ENCODE results near the gene NEO1.

NEO1 gene

DNA sequence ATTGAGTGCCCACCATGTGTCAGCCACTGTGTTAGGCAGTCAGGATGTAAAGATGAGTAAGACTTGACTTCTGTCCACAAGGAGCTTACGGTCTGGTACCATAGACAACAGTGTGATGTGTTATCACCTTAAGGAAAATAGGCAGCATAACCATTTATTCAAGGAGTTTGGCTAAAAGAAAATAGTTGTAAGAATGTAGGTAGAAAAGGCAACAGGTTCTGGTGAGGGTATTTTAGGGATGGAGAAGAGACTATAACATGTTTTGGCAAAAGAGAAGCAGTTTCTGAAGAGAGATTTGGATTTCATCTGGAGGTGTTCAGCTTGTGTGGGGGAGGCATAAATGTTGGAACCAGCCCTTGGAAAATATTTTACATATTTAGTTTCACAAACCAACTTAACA is 194.6 kb downstream of the NEO1 start:
- H3K4me3 ChIP-seq (ENCODE audit: low read depth, low read length) = no peak overlapping the region

DNA sequence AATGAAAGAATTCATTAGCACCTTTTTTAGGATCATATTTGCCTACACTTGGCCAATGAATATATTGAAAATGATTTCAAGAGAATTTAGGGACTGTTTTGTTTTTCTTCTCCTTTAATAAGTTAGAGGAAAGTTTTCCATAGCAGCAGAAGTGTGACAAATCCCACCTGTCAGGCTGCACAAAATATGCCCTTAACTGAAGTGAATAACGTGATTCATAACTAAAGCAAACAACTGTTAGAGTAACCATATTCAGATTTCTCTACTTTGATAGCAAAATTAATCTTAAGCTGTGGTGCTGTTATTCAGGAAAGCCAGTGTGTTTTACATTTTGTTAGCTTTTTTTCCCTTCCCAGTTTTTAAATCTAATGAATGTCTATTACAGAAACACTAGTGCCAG is 195.1 kb downstream of the NEO1 start:
- H3K4me3 ChIP-seq (ENCODE audit: low read depth, low read length) = no peak overlapping the region

DNA sequence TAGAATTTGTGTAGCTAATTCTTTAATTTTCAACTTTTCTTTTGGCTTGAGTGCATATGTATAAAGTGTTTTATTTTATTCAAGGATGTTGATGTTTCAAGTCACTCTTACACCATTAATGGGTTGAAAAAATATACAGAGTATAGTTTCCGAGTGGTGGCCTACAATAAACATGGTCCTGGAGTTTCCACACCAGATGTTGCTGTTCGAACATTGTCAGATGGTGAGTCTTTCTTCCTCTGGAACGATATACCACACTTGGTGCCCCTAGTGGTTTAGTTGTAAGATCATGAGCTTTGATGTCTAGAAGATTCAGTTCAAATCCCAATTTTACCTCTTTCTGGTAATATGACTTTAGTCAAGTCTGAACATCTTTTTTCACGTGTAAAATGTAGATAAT is 197.2 kb downstream of the NEO1 start:
- H3K4me3 ChIP-seq (ENCODE audit: low read depth, low read length) = no peak overlapping the region

DNA sequence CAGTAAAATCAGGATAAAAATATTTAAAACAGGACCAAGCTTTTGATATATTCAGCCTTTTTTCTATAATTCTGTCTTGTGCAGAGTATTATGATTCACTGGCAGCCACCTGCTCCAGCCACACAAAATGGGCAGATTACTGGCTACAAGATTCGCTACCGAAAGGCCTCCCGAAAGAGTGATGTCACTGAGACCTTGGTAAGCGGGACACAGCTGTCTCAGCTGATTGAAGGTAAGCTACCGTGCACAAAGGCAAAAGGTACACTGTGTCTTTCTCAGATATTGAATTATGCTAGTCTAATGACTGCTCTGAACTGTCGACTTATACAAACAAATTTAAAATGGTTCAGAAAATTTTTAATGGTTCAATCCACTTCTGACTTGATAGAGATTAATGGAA is 202.3 kb downstream of the NEO1 start:
- H3K4me3 ChIP-seq (ENCODE audit: low read depth, low read length) = no peak overlapping the region

DNA sequence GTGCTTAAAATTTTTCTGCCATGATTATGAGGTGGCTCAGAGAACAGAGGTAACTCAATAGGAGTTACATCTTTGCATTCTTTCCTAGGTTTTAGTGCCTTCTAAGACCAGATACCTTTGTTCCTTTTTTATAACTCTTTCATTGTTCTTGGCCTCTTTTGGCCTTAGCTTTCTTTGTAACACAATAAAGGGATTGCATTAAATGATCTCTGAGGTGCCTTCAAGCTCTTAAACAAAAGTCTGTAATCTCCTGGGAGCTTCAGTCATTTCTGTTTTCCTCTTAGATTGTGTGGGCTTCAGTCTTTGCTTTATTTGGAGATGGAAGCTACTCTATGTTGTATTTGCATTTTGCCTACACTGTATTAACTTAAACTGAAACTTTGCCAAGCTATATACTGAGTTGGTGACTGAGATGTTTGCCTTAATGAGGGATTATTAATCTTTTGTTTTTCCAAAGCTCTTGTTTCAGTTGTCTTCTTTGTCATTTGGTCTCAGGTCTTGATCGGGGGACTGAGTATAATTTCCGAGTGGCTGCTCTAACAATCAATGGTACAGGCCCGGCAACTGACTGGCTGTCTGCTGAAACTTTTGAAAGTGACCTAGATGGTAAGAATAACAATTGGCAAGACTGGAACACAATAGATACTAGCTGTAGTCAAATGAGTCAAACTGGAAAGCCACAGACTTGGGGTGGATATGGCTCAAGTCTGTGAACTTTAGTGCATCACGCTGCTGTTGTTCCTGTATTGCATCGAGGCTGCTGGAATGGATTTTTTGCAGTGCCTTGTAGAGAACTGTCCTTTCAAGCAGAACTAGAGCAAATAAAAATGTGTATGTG is 206.2 kb downstream of the NEO1 start:
- H3K4me3 ChIP-seq (ENCODE audit: low read depth, low read length) = no peak overlapping the region

DNA sequence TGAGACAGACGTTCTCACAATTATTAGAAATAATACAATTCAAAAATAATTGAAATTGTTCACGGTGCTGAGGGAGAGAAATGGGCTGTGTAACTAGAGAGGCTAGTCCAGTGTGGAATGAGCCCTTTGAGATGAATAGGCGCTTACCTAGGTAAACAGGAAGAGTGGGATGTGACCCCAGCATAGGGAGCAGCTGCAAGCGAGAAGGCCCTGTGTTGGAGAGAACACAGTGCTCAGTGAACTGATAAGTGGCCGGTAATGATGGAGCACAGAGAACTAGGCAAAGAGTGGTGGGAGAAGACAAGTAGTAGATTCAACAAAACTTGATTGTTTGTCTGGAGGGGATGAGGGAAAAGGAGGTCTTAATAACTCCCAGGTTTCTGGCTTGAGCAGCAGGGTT is 212.6 kb downstream of the NEO1 start:
- H3K4me3 ChIP-seq (ENCODE audit: low read depth, low read length) = no peak overlapping the region

DNA sequence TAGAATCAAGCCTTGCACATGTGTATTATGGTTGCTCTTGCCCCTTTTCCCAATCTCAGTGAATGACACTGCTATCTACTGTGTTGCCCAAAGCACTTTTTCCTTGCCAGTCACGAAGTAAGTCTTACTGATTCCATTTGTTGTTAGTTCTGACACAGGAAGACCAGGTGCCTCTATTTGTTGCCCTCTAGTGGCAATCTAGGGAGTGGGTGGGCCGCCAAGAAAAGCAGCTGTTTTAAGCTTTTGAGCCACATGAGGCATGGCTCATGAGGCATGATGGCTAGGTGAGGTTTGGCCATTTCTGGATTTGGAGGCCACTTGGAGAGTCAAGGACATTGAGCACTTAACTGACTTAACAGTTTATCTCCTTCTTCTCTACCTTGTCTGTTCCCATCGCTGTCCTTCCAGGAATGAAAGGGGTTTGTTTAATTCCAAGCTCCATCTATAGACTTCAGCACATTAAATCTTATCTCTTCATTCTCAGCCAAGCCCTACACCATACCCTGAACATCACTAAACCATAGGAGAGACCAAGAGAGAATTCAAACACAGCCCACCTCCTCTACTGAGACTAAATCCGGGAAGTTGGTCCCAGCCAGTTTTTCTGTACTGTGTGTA is 213.4 kb downstream of the NEO1 start:
- no peak overlapping the region for H3K4me3 ChIP-seq (ENCODE audit: low read depth, low read length)

DNA sequence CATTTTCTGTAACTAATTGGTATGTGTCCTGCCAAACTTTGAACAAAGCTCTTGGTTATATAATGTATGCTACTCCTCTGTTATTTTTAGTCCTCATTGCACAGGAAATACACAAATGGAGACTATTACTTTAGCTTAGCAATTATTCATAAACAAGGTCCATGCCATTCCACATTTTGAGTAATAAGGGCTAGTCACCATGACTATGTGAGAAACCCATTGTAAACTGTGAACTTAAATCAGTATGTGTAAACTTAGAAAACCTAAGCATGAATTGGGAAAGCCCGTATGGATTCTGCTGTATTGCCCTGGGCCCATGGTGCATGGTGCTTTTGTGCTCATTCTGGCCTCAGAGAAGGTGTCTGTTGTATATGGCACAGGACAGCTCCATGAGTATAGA is 216.2 kb downstream of the NEO1 start:
- no peak overlapping the region for H3K4me3 ChIP-seq (ENCODE audit: low read depth, low read length)

DNA sequence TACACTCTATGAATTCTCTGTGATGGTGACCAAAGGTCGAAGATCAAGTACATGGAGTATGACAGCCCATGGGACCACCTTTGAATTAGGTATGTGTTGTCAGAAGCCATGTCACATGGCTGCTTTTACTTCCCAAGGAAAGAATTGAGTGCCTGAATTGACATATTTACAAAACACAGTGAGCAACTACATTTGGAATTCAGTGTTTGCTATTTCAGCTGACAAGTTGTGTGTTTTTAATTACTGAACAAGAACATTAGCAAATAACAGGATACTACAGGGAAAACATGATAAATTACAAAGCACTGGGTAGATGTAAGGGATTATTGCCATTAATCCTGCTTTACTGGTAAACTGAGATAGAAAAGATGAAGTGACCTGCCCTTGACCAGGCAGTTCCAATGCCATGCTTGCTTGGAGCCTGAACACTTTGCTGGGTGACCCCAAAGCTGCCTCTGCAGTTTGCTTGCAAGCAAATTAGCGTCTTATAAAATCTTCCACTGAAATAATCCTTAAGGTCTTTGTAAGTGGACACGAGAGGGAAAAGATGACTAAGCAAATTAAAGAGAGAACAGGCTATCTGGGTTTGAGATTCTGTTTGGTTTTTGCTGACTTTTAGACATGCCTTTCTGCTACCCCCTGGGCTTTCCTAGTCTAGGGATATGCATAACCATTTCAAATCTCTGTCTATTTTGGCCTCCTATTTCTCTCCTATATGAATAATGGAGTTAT is 218.3 kb downstream of the NEO1 start:
- no peak overlapping the region for H3K4me3 ChIP-seq (ENCODE audit: low read depth, low read length)

DNA sequence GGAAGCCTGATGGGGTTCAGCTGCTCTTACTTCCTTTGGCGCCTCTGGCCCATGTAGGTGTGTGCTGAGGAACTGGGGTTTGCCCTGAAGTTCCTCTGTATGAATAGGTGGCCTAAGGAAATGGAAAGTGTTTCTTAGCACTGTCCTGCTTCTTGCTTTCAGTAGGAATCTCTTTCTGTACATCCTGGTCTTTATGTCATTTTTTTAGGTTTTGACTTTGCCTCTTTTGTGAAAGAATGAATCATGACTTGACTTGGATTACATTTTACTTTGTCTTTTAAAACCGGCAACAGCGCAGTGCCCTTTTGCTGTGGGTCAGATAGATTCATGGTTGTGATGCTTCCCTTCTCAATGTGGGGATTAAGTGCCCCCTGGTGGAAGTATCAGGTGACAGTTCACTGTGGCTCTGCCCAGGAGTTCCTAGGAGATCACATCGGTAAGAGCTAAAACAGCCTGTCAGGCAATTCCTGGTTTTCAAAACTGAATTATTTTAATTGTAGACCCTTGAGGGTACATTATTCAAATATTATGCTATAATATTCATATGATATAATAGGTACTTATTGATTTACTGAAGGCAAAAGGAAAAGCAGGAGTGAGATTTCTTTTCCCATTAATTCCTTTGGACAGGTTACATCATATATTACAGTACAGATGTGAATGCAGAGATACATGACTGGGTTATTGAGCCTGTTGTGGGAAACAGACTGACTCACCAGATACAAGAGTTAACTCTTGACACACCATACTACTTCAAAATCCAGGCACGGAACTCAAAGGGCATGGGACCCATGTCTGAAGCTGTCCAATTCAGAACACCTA is 221.1 kb downstream of the NEO1 start:
- H3K4me3 ChIP-seq (ENCODE audit: low read depth, low read length) = no peak overlapping the region

DNA sequence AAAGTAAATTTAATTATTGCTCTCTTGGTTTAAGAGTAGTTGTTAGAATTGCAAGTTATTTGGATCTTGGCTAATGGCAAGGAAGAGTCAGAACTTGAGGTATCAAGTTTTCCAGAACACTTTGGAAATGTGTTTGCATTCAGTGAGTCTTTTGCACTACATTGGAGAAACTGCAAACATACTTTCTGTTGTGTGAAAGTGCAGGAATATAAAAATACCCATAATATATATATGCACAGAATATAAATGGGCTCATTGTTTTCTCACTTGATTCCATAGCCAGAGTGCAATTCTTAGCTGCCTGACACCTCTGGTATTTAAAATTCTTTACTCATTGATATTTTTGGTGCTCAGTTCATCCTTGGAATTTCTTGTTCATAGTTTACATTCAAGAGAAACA is 223.6 kb downstream of the NEO1 start:
- H3K4me3 ChIP-seq (ENCODE audit: low read depth, low read length) = no peak overlapping the region

DNA sequence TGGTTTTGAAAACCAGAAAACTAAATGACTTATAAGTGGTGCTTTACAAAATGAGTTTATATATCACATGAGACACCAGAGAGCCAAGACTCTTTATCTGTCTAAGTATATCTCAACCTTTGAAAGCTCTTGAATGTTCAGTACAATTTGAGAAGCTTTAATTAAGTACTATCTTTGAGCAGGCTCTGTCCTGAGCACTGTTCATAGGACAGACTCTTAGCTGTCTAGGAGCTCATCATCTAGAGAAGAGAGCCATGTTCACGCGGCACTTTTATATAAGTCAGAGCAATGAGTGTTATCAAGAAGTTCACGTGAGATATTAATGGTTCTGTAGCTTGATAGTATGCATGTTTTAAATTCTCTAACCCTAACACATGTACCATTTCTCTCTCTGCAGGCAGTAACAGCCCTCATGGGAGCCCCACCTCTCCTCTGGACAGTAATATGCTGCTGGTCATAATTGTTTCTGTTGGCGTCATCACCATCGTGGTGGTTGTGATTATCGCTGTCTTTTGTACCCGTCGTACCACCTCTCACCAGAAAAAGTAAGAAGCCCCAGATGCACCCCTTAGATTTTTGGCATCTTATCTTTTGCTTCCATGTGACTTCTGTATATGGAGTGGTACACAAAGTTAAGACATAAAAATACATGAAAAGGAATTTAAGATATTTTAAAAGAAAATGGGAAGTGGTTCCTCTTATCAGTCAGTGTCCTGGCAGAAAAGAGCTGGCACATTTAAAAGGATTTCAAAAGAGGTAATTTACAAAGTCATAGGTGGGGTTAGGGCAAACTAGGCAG is 230.5 kb downstream of the NEO1 start:
- no peak overlapping the region for H3K4me3 ChIP-seq (ENCODE audit: low read depth, low read length)

DNA sequence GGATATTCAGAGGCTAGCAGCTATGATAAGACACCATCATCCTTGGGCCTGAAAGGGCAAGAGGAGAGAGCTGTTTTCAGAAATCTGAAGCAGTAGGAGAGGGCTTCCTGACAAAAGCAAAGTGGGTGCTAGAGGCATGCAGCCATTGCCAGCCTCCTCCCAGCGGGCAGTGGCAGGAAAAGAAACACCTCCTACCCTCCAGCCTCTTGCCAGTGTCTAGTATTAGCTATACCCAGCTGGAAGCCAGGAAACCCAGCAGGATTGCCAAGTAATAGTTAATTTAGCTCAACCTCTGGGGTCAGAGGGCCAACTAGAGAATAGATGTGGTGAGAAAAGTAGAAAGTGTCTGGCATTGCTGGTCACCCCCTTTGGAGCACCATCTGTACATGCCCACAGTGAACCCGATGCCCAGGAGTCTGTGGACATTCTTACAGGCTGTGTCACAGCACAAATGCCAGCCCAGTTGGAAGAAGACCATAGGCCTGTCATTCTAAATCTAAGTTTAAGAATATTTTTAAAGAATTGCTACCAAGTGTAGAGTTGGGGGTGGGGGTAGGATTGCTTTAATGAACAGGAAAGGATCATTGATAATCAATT is 231.2 kb downstream of the NEO1 start:
- H3K4me3 ChIP-seq (ENCODE audit: low read depth, low read length) = no peak overlapping the region

DNA sequence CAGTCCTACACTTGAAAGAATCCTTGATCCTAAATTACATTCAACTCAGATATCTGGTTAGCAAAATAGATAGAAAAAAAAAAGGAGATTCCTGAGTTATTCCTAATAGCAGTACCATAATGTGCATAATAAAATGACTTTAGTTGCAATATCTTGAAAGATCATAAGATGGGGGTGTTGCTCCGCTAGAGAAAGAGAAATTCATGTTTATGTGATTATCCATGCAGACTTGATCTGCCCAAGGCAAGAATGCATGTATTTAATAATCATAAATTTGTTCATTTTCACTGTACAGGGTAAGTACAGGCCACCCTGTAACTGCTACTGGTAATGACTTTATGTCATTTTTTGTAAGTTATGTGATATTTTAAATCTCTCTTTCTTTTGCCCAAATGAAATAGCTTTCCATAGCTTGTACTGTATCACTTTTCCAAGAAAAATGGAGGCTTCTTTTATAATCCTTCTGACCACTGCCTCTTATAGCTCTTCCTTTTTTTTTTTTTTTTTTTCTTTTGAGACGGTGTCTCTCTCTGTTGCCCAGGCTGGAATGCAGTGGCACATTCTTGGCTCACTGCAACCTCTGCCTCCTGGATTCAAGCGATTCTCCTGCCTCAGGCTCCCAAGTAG is 231.9 kb downstream of the NEO1 start:
- H3K4me3 ChIP-seq (ENCODE audit: low read depth, low read length) = no peak overlapping the region

DNA sequence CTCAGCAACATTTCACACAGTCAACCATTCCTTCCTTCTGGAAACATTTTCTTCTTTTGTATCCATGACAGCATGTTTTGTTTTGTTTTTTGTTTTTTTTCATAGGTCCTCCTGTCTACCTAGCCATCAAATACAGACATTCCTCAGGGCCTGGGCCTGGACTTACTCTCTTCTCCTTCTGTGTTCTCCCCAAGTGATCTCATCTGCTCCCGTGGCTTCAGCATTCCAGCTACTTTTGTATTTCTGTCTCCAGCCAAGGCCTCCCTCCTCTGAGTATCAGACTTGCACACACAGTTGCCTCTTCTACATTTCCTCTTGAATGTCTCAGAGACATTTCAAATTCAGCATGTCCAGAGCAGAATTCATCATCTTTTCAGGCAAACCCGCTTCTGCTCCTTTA is 234.0 kb downstream of the NEO1 start:
- H3K4me3 ChIP-seq (ENCODE audit: low read depth, low read length) = no peak overlapping the region

DNA sequence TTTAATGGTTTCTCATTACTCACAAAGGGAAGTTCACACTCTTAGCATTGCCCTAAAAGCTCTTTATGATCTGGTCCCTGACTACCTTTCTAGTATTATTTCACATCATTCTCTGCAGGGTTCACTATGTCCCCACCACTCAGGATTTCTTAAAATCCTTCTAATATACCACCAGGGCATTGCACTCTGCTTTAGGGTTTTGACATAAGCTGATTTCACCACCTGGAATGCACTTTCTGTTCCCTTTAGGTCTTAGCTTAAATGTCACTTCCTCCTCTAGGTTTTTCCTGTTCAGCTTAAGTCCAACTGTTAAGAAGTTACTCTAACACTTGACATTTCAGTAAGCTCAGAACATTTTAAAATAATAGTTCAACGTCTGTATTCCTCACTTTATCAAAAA is 234.8 kb downstream of the NEO1 start:
- H3K4me3 ChIP-seq (ENCODE audit: low read depth, low read length) = no peak overlapping the region

DNA sequence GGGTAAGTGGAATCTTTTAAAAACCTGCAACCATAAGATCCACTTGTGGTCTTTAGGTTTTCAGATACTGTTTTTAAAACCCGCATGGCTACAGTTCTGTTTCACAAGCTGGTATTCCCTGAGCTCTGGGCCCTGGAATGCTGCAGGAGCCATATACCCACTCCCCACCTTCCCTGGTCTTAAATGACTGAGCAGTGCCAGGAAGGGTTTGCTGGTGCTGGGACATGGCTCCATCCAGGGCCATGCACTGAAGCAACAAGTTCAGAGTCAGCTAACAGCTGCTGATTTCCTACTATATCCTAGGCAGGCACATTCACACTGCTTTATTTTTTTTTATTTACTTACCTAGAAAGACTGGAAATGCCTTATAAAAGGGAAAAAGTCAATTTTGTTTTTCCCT is 239.2 kb downstream of the NEO1 start:
- H3K4me3 ChIP-seq (ENCODE audit: low read depth, low read length) = no peak overlapping the region

DNA sequence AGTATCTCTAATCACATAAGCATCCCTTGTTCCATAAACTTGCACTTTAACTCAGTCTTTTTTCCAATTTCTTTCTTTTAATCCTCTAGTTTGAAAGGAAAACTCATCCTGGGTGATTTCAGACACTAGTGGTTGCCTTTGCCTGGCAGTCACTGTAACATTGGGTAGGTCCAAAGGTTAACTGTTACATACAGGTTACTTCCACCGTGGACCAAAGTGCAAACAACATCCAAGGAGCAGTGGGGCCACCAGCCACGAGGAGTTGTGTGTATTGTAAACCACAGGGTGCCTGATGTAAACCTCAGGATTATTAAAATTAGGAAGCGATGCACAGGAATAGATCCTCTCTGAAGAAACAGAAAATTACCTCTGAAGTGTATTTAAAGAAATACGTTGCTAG is 241.5 kb downstream of the NEO1 start:
- H3K4me3 ChIP-seq (ENCODE audit: low read depth, low read length) = no peak overlapping the region

DNA sequence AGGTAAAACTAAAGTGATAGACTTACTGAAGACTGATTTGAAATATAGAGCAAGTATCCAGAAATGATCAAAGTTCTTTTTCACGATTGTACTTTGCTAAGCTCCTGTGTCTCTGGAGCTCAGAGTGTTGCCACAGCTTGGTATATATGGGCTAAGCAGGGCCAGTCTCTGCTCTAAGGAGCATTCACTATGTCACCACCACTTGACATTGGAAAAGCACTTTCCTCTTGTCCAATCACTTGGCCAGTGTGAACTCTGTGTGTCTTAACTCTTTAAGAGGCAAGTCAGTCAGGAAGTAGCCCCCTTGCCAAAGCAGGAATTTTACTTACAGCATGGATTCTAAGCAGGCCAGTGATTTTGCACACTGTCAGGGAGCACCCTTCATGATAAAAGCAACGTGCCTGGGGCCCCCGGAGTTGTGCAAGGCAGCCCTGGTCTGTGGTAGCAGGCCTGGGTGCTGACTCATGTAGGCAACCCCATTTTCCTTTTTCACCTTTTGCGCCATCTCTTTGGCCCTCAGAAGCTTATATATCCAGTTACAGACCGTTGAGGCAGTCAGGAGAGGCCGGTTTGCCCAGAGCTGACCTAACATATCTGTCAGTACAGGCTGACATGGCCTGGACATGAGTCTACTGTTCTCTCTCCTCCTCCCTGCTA is 243.5 kb downstream of the NEO1 start:
- no peak overlapping the region for H3K4me3 ChIP-seq (ENCODE audit: low read depth, low read length)

All from iPS-11a (cell line).